Keratinocyte (primary cell): ENCODE data around the gene SHROOM3. TPM values are rescaled to one million over a fixed set of nuclear protein-coding genes. Genes with fewer than 3 reads are reported as not detected.

ENCODE experiments used
- DNase-seq: peaks from one replicate; pipeline ENCODE4 v3.0.0-alpha.2; 2011; ENCODE audit warnings: low read depth, missing footprints, low spot score
- FAIRE-seq: peaks from 2 replicates; lab custom pipeline; 2011; peaks lifted over from hg19 to GRCh38; lab: Jason Lieb, UNC
- H2AFZ ChIP-seq: 2 replicates; pipeline ENCODE4 v1.6.0; 2012; ENCODE audit warnings: low read length, control low read depth, inconsistent platforms; ENCODE audit not compliant: control insufficient read depth
- H3K27ac ChIP-seq: 2 replicates; pipeline ENCODE4 v1.5.1; 2011; ENCODE audit warnings: low read length; ENCODE audit not compliant: control insufficient read depth, insufficient read depth
- H3K27me3 ChIP-seq: 3 replicates; pipeline ENCODE4 v1.6.0; 2011; ENCODE audit warnings: low read length; ENCODE audit not compliant: control insufficient read depth, insufficient read depth; ENCODE audit errors: extremely low read depth
- H3K36me3 ChIP-seq, 2 experiments: 2 replicates in 1 of 2; 3 replicates in 1 of 2; pipeline ENCODE4 v1.5.1; 2011; ENCODE audit warnings: low read length in 2 of 2, mild to moderate bottlenecking in 1 of 2; ENCODE audit not compliant: control insufficient read depth in 2 of 2, insufficient read depth in 2 of 2; ENCODE audit errors: extremely low read depth in 1 of 2
- H3K4me1 ChIP-seq: 3 replicates; pipeline ENCODE4 v1.5.1; 2011; ENCODE audit warnings: low read length; ENCODE audit not compliant: control insufficient read depth, insufficient read depth; ENCODE audit errors: extremely low read depth
- H3K4me2 ChIP-seq: 3 replicates; pipeline ENCODE4 v1.6.0; 2011; ENCODE audit warnings: low read depth, low read length; ENCODE audit not compliant: control insufficient read depth, insufficient read depth; ENCODE audit errors: extremely low read depth
- H3K4me3 ChIP-seq, 3 experiments: fragments of 200-600 bp in 1 of 3; sonication (generic) in 1 of 3; 2 replicates in 2 of 3; 3 replicates in 1 of 3; pipeline ENCODE4 v1.5.1; 2011 to 2016; ENCODE audit warnings: low read length in 3 of 3, mild to moderate bottlenecking in 3 of 3, control low read depth in 2 of 3, inconsistent platforms in 1 of 3, low read depth in 1 of 3, mixed read lengths in 1 of 3, mixed run types in 1 of 3, moderate library complexity in 1 of 3; ENCODE audit not compliant: control insufficient read depth in 2 of 3, insufficient read depth in 2 of 3; ENCODE audit errors: extremely low read depth in 1 of 3
- H3K79me2 ChIP-seq: 2 replicates; pipeline ENCODE4 v1.6.0; 2012; ENCODE audit warnings: low read length; ENCODE audit not compliant: control insufficient read depth, insufficient read depth
- H3K9ac ChIP-seq: 3 replicates; pipeline ENCODE4 v1.6.0; 2011; ENCODE audit warnings: low read length; ENCODE audit not compliant: control insufficient read depth, insufficient read depth; ENCODE audit errors: extremely low read depth
- H3K9me1 ChIP-seq: 3 replicates; pipeline ENCODE4 v1.6.0; 2011; ENCODE audit warnings: low read length; ENCODE audit not compliant: control insufficient read depth, insufficient read depth; ENCODE audit errors: extremely low read depth
- H3K9me3 ChIP-seq: 2 replicates; pipeline ENCODE4 v1.5.1; 2012; ENCODE audit warnings: low read depth, low read length; ENCODE audit not compliant: control insufficient read depth
- H4K20me1 ChIP-seq: 3 replicates; pipeline ENCODE4 v1.6.0; 2011; ENCODE audit warnings: low read length; ENCODE audit not compliant: control insufficient read depth, insufficient read depth; ENCODE audit errors: extremely low read depth
- EZH2 ChIP-seq: IDR thresholded peaks from one replicate; pipeline ENCODE4 v1.6.1; 2012; ENCODE audit warnings: inconsistent platforms, mild to moderate bottlenecking, low read length, moderate library complexity
- dilution Hi-C: fragments of 300-500 bp; cut with MboI; formaldehyde crosslinking; loops from one replicate; pipeline ENCODE4 v1.7.0; 2020; ENCODE audit warnings: low sequenced_read_pairs; ENCODE audit not compliant: extremely low pct_ligation_motif_present
- polyA plus RNA-seq, 5 experiments: library from polyadenylated mRNA; depleted of rRNA in 3 of 5; stranded (reverse) in 3 of 5; stranded (forward) in 1 of 5; unstranded in 1 of 5; fragments of >200 nt; gene quantifications; 1 replicate in 1 of 5; 2 replicates in 3 of 5; 3 replicates in 1 of 5; pipeline versions ENCODE4 v1.2.1 to v1.2.3, GENCODE V29; 2011 to 2012; ENCODE audit warnings: missing spikeins in 2 of 5, low read depth in 1 of 5, low replicate concordance in 1 of 5
- TF ChIP-seq, protein P1 (sequence below), 3 experiments: IDR thresholded peaks in 1 of 3; conservative IDR thresholded peaks in 1 of 3; optimal IDR thresholded peaks in 1 of 3; 2 replicates in 2 of 3; 3 replicates in 1 of 3; pipeline versions ENCODE3 to v1.5.1; 2011; ENCODE audit warnings: low read length in 3 of 3, mild to moderate bottlenecking in 3 of 3, moderate library complexity in 2 of 3, control low read depth in 1 of 3, inconsistent platforms in 1 of 3; ENCODE audit not compliant: insufficient read depth in 2 of 3; ENCODE audit errors: extremely low read depth in 1 of 3

The SHROOM3 gene
- polyA plus RNA-seq, 1 donor (not counting 4 experiments of a cell fraction or from before 2014, with no cell fraction given): 4.9 TPM

DNA sequence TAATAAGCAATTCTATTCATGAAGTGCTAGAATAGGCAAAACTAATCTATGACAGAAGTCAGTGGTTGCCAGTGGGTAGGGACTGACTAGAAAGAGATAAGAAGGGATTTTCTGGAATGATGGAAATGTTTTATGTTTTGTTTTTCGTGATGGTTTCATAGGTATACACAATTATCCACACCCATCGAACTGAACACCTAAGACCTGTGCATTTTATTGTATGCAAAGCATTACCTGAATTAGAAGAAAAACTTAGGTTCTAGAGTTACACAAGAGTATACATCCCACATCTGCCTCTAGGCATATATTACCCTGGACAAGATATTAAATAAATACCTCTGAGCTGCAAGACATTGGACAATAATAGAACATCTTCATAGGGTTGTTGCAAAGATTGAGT lies 257.7 kb downstream of the SHROOM3 start:
- no peak overlapping the region for H3K4me2 ChIP-seq

DNA sequence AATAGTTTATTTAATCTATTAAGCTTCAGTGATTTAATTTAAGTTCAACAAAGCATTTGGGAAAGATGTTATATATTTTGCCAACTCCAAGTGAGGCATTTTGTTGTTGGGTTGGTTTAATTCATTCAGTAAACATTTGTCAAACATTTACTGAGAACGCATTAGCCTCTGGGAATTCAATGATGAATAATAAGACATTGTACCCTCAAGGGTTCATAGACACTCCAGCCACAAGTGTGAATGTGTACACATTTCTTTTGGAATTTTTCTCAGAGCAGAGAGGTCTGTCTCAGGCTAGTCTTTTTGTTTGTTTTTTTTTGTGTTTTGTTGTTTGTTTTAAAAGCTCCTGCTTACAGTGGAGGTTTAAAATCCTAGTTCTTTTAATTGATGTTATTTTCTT lies 259.0 kb downstream of the SHROOM3 start:
- no peak for DNase-seq
- Histone ChIP-seq H3K36me3 (no peaks in the 10 kb centered on the region), H3K79me2 (peaks cover 83% of the 10 kb centered on the region), H3K9ac (no peak overlapping the region), H3K4me3 (no peak overlapping the region), H3K27me3 (no peaks in the 10 kb centered on the region), H3K27ac (no peak overlapping the region), H3K4me1 (peaks cover 8% of the 10 kb centered on the region), H3K4me2 (no peak overlapping the region), H2AFZ (no peak overlapping the region), H3K9me3 (no peaks in the 10 kb centered on the region), H4K20me1 (no peaks in the 10 kb centered on the region), H3K9me1 (no peaks in the 10 kb centered on the region)
- FAIRE-seq: no peak
- dilution Hi-C loops: no loop called here
- no peak for TF ChIP-seq EZH2
- TF ChIP-seq, protein P1, sequence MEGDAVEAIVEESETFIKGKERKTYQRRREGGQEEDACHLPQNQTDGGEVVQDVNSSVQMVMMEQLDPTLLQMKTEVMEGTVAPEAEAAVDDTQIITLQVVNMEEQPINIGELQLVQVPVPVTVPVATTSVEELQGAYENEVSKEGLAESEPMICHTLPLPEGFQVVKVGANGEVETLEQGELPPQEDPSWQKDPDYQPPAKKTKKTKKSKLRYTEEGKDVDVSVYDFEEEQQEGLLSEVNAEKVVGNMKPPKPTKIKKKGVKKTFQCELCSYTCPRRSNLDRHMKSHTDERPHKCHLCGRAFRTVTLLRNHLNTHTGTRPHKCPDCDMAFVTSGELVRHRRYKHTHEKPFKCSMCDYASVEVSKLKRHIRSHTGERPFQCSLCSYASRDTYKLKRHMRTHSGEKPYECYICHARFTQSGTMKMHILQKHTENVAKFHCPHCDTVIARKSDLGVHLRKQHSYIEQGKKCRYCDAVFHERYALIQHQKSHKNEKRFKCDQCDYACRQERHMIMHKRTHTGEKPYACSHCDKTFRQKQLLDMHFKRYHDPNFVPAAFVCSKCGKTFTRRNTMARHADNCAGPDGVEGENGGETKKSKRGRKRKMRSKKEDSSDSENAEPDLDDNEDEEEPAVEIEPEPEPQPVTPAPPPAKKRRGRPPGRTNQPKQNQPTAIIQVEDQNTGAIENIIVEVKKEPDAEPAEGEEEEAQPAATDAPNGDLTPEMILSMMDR (optimal IDR thresholded peaks at IDR 0.05 in 1 of 3, IDR thresholded peaks at IDR 0.05 in 1 of 3, conservative IDR thresholded peaks at IDR 0.05 in 1 of 3; ENCODE audit: extremely low read depth in 1 of 3, insufficient read depth in 2 of 3, low read length in 3 of 3): no peak

More for the DNA sequence above, 257.7 kb downstream of the SHROOM3 start:
- H3K9me3 ChIP-seq: no peaks in the 10 kb centered on the region
- H4K20me1 ChIP-seq: no peaks in the 10 kb centered on the region
- H3K79me2 ChIP-seq: peaks cover 71% of the 10 kb centered on the region
- H3K9me1 ChIP-seq: peaks cover 2% of the 10 kb centered on the region
- FAIRE-seq: no peak
- no peaks in the 10 kb centered on the region for H3K27me3 ChIP-seq
- no peaks in the 10 kb centered on the region for H3K36me3 ChIP-seq
- TF ChIP-seq, protein P1 (optimal IDR thresholded peaks at IDR 0.05 in 1 of 3, IDR thresholded peaks at IDR 0.05 in 1 of 3, conservative IDR thresholded peaks at IDR 0.05 in 1 of 3; ENCODE audit: extremely low read depth in 1 of 3, insufficient read depth in 2 of 3, low read length in 3 of 3): no peak
- TF ChIP-seq EZH2: no peak
- H3K4me3 ChIP-seq: no peak overlapping the region
- DNase-seq: no peak
- H3K9ac ChIP-seq: no peak overlapping the region
- H2AFZ ChIP-seq: no peak overlapping the region
- peaks cover 18% of the 10 kb centered on the region for H3K4me1 ChIP-seq
- dilution Hi-C loops: no loop called here
- no peak overlapping the region for H3K27ac ChIP-seq
